Prostate gland (tissue), 2 donors: Measurements from ENCODE around the gene KIN.

Source experiments
- CTCF ChIP-seq, 4 experiments: fragments of 200-600 bp in 2 of 4; fragments of 450-650 bp in 2 of 4; sonication (generic) in 2 of 4; IDR thresholded peaks; 1 replicate in 3 of 4; 2 replicates in 1 of 4; pipeline ENCODE4 v1.5.1; 2016 to 2019; ENCODE audit warnings: antibody characterized with exemption in 4 of 4, mild to moderate bottlenecking in 2 of 4, moderate library complexity in 2 of 4
- POLR2A ChIP-seq: fragments of 450-650 bp; IDR thresholded peaks from one replicate; pipeline ENCODE4 v1.6.1; 2016; ENCODE audit warnings: antibody characterized with exemption, mild to moderate bottlenecking
- POLR2AphosphoS5 ChIP-seq: sonication (generic); formaldehyde crosslinking; IDR thresholded peaks from one replicate; pipeline ENCODE4 v1.6.1; 2017; ENCODE audit warnings: antibody characterized with exemption

- TF ChIP-seq CTCF (IDR thresholded peaks at IDR 0.05), result no peak
- no peak for TF ChIP-seq POLR2A
- no peak for TF ChIP-seq POLR2AphosphoS5
Observed at GRCh38 chr10:7702288-7702812, 85.4 kb downstream of the KIN start.
